ENCODE data around the gene MAT2A. TPM values are rescaled to one million over a fixed set of nuclear protein-coding genes. Genes with fewer than 3 reads are reported as not detected.
A peak's percentile ranks its signal among the peaks of the same experiment; 100 is the strongest.

Gene MAT2A
- total and polyA plus RNA-seq, 9 of the 15 experiments (the other 6 are each of a cell fraction or from before 2014, with no cell fraction given): 130 to 1,027 (median 240) TPM

DNA sequence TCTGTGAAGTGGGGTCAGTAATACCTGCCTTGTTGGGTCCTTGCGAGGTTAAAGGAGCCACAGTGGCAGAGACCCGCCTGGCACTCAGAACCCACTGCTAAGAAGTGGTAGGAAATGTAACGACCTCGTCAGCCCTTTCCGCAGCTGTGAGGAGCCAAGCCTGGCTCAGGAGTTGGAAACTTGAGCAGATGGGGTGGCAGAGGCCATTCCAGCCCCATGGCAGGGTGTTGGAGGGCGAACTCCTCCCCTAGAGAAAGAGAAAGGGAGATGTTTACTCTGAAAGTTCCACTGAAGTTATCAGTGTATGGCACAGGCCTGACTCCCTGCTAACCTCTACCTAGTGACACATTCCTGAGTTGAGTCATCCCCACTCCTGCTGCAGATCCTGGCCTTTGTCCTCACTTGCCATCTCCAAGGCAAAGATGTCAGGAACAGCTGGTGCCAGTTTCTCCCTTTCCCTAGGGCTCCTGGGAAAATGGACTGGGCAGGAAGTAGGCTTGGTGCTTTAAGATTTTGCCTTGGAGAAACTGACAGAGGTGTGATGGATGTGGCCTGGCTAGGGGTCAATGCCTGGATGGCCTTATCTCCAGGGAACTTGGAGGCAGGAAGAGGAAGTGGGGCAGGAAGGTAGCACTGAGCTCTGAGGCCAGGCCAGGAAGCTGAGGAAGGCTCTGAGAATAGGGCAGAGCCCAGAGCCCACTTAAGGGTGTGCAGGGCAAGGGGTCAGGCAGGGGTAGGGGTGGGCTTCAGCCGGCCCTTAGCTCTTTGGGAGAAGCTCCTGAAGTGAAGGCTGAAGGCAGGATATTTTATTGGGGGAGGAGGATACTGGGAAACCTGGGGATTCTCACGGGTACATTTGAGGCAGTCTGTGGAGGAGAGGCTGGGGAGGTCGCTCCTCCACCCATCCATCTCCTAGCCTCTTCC is 46.2 kb downstream of the MAT2A start (continued):
- TF ChIP-seq, protein P1, sequence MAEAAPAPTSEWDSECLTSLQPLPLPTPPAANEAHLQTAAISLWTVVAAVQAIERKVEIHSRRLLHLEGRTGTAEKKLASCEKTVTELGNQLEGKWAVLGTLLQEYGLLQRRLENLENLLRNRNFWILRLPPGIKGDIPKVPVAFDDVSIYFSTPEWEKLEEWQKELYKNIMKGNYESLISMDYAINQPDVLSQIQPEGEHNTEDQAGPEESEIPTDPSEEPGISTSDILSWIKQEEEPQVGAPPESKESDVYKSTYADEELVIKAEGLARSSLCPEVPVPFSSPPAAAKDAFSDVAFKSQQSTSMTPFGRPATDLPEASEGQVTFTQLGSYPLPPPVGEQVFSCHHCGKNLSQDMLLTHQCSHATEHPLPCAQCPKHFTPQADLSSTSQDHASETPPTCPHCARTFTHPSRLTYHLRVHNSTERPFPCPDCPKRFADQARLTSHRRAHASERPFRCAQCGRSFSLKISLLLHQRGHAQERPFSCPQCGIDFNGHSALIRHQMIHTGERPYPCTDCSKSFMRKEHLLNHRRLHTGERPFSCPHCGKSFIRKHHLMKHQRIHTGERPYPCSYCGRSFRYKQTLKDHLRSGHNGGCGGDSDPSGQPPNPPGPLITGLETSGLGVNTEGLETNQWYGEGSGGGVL (CRISPR knock-in tag; IDR thresholded peaks at IDR 0.05): no peak
- TF ChIP-seq, protein P2, sequence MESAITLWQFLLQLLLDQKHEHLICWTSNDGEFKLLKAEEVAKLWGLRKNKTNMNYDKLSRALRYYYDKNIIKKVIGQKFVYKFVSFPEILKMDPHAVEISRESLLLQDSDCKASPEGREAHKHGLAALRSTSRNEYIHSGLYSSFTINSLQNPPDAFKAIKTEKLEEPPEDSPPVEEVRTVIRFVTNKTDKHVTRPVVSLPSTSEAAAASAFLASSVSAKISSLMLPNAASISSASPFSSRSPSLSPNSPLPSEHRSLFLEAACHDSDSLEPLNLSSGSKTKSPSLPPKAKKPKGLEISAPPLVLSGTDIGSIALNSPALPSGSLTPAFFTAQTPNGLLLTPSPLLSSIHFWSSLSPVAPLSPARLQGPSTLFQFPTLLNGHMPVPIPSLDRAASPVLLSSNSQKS (CRISPR knock-in tag; IDR thresholded peaks at IDR 0.05): no peak
- TF ChIP-seq XRCC5 (IDR thresholded peaks at IDR 0.05; ENCODE audit: low read depth, low read length) (peak; percentile 34; the same call in 1 of the 2 replicates), ZNF212 (CRISPR knock-in tag; IDR thresholded peaks at IDR 0.05) (no peak), DIDO1 (tag; IDR thresholded peaks at IDR 0.05; ENCODE audit: low read depth) (no peak), CC2D1A (IDR thresholded peaks at IDR 0.05) (no peak), PHF20 (IDR thresholded peaks at IDR 0.05; ENCODE audit: partially characterized antibody) (peak; percentile 18), ARID1B (IDR thresholded peaks at IDR 0.05) (peak; percentile 95), BHLHE40 (IDR thresholded peaks at IDR 0.05; ENCODE audit: low read length) (no peak), MIER1 (IDR thresholded peaks at IDR 0.05; ENCODE audit: low read depth) (no peak)
- TF ChIP-seq, protein P3, sequence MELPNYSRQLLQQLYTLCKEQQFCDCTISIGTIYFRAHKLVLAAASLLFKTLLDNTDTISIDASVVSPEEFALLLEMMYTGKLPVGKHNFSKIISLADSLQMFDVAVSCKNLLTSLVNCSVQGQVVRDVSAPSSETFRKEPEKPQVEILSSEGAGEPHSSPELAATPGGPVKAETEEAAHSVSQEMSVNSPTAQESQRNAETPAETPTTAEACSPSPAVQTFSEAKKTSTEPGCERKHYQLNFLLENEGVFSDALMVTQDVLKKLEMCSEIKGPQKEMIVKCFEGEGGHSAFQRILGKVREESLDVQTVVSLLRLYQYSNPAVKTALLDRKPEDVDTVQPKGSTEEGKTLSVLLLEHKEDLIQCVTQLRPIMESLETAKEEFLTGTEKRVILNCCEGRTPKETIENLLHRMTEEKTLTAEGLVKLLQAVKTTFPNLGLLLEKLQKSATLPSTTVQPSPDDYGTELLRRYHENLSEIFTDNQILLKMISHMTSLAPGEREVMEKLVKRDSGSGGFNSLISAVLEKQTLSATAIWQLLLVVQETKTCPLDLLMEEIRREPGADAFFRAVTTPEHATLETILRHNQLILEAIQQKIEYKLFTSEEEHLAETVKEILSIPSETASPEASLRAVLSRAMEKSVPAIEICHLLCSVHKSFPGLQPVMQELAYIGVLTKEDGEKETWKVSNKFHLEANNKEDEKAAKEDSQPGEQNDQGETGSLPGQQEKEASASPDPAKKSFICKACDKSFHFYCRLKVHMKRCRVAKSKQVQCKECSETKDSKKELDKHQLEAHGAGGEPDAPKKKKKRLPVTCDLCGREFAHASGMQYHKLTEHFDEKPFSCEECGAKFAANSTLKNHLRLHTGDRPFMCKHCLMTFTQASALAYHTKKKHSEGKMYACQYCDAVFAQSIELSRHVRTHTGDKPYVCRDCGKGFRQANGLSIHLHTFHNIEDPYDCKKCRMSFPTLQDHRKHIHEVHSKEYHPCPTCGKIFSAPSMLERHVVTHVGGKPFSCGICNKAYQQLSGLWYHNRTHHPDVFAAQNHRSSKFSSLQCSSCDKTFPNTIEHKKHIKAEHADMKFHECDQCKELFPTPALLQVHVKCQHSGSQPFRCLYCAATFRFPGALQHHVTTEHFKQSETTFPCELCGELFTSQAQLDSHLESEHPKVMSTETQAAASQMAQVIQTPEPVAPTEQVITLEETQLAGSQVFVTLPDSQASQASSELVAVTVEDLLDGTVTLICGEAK (IDR thresholded peaks at IDR 0.05): peak; percentile 70; the same call in 1 of the 2 replicates
- TF ChIP-seq, protein P3 (CRISPR knock-in tag; IDR thresholded peaks at IDR 0.05): no peak

Measured in K562 (cell line).